Measurements from ENCODE around the gene PRR7.

PRR7 gene

DNA sequence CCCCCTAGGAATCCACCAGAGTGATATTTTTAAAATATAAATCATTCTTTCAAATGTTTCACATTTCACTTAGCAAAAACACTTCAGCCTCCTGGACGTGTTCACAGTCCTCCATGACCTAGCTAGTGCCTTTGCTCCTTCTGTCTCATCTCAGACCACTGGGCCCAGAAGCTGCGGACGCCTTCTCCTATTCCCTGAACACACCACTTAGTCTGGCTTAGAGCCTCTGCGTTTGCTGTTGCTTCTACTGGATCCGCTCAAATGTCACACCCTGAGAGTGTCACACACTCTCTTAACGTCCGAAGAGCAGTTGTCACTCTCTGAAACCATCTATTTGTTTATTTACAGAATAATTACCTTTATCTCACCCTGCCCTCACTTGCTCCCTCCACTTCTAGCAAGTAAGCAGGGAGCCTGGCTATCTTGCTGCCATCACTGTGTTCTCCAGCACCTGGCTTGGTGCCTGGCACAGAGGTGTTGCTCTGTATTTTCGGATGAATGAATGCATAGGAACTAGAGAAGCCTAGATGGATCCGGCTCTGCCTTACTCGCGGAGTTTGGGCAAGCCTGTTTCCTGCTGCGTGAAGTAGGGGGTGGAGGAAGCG, 21.3 kb upstream of the PRR7 start:
- no peak for DNase-seq (ENCODE audit: low read depth)

DNA sequence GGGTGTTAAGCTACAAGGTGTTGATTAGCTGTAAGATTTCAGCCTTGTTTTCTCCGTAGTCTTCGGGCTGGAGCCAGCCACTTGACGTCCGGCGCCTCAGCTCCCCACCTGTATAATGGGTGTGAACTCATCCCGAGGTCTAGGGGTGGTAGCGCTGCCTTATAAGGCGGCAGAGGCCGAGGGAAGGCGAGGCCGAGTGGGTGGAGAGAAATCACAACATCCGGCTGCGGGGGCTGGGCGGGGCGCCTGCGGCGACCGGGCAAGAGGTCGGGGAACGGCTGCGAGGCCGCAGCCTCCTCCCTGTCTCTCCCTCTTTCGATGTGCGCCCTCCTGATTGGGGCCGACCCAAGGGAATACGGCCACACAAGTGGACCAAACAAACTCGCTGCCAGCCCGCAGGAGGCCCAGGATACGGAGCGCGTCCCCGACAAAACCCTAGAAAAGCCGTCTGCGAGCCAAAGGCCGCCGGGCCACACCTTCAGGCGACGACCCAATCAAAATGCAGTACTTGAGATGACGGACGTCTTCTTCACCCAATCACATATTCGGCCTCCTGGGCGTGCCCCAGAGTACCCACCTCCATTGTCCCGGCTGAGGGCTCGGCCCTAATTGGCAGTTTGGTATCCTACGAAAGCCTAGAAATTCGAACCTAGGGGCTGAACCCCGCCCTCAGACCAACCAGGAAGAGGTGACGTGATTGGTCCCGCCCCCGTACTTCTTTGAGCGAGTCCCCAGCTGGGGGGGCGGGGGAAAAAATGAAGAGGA, 20.6 kb upstream of the PRR7 start:
- DNase-seq (ENCODE audit: low read depth), result peak; percentile 100

DNA sequence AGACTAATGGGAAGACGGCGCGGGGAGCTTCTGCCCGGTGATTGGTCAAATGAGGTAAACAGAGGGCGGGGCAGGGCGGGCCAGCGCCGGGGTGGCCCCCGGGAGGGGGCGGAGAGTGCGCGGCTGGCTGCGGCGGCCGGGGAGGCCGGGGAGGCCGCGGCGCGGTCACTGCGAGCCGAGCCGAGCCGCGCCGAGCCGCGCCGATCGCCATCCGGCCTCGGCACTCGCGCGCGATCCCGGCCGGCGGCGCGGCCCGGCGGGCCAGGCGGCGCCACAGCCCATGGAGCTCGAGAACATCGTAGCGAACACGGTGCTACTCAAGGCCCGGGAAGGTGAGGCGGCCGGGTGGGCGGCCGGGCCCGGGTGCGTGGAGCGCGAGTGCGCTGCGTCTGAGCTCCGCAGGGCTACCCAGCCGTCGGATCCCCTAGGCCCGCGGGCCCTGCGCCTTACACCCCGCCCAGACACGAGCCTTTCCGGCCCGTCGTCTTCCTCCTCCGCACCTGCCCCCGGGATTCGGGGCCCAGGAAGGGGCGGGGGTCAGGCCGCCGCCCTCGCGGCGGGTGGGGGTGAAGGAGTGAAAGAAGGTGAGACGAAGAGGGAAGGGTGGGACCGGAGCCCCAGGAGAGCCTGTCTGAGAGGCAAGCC, 19.9 kb upstream of the PRR7 start, which contains the start of gene GRK6:
GRK6 (plus strand) TSS at position 111 of the 645 bp plus-strand sequence; CDS start at position 281, 170 bp downstream.
- DNase-seq (ENCODE audit: low read depth), result no peak

DNA sequence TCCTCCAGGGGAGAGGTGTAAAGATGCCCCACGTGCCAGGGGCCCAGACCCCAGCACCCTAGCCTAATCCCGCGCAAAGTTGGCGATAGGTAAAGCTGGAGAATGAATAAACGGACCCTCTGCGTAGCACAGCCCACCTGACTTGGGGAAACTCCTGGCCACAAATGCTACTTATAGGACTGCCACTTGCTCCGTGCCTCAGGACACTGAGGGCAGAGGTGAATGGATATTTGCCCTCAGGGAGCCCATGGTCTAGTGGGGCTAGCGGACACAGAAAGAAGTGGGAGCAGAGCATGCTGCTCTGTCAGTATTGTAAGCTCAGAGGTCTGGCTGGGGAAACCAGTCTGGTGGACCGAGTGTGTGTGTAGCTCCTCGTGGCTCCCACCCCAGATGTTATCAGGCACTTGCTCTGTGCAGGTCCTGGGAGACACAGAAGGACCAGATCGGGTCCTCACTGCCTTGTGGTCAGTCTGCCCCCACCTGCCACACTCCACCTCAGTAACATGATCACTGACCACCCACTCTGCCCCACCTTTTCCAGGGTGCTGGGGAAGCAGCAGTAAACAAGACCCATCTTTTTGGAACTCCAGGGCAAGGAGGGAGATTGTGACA, 19.3 kb upstream of the PRR7 start:
- no peak for DNase-seq (ENCODE audit: low read depth)

DNA sequence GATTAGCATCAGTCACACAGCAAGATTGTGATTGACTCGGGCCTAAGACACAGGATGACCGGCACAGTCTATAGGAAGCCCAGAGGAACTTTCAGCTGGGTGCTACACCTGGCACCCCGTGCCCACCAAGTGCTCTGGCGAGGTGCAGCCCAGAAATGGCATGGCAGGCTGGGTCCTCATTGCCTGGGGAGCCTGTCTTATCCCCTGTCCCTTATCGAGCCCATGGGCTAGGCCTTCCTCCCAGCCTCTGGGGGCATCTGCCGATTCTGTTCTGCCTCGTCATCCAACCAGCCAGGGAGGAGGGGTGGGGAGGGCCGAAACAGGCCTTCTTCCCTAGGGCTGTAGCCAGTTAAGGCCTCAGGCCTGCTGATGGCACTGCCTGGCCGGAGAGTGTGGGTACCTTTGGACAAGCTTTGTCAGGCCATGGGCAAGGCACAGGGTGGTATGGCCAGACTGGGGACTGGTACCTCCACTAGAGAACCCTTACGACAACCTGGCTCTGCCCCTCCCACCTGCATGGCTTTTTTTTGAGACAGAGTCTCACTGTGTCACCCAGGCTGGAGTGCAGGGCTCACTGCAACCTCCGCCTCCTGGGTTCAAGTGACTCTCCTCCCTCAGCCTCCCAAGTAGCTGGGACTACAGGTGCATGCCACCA, 18.6 kb upstream of the PRR7 start:
- DNase-seq (ENCODE audit: low read depth), result no peak

DNA sequence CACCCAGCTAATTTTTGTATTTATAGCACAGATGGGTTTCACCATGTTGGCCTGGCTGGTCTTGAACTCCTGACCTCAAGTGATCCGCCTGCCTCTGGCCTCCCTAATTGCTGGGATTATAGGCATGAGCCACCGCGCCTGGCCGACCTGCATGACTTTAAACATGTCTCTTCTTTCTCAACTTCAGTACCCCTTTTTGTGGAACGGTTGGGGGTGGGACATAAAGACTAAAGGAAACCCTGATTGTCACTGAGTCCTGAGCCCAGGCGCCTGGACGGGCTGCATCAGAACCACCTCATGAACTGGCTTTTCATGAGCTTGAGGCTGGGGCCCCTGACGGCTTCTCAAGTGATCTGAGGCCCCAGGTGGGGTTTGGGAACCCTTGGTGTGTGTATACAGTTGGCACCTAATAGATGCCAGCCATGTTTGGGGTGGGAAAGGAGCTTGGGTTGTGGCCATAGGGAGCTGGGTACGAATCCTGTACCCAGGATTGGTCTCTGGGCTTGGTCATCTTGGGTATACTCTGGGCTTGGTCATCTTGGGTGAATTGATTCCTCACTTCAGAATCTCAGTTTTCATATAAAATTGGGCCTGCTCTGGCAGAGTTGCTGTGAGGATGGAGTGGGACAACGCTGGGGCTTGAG, 17.9 kb upstream of the PRR7 start:
- DNase-seq (ENCODE audit: low read depth), result no peak

DNA sequence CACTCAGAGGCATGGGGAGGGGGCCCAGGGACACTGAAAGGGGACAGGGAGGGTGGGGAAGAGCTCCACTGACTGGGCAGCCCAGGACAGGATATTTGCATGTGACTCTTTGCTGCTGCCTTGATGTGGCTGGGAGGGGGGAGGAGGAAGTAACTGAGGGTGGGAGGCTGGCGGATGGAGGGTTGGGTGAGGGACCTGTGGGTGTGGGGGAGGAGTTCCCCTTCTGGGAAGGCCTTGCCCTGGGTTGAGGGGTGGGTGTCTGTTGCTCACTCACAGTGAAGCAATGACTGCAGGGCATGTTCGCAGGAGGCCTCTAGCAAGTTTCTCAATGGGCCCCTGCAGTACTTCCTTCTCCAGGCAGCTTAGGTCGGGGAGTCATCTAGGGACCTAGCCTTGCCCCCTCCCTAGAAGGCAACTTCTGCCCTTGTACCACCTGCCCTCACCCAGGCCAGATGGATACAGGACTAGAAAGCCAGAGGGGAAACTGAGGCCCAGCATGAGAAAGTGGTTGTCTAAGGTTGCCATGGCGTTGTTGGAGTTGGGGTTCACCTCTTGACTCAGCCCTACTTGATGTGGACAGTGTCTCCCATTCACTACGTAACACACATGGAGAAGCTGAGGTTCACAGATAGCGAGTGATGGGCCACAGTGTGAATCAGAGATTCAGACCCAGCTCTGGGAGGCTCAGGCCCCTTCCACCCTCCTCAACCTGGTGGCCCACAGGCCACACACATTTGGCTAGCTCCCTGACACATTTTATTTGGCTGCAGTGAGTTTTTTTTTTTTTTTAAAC, 17.2 kb upstream of the PRR7 start:
- peak; percentile 25 for DNase-seq (ENCODE audit: low read depth)

DNA sequence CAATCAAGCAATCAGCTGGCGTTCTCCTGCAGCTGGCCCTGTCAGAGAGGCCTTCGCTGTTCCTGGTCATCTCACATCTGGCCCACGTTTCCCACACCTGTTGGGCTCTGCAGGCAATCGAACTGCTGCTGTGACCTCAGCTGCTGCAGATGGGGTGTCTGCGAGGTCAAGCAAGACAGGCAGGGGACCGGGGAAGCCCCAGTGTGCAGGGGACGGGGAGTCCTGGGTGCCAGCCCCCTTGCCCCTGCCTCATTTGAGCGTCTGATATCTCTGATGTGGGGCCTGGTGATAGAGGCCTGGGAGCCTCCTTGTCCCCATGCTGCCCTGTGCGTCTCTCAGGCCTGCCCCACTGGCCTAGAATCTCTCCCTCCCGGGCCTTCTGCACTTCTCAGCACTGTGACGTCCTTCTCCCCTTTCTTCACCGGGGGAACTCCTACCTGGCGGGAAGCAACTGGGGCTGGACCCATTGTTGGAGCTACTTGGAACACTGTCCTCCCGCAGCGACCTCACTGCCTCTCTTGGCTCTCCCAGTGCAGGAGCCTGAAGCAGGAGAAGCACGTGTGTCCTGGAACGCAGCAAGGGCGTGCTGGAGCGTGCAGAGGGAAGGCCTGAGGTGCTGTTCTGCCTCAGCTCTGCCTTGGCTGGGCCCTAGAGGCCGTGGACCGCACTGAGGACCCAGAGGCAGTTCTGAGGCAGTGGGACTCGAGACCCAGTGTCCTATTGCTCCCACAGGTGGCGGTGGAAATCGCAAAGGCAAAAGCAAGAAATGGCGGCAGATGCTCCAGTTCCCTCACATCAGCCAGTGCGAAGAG, 16.3 kb upstream of the PRR7 start:
- DNase-seq (ENCODE audit: low read depth), result no peak

DNA sequence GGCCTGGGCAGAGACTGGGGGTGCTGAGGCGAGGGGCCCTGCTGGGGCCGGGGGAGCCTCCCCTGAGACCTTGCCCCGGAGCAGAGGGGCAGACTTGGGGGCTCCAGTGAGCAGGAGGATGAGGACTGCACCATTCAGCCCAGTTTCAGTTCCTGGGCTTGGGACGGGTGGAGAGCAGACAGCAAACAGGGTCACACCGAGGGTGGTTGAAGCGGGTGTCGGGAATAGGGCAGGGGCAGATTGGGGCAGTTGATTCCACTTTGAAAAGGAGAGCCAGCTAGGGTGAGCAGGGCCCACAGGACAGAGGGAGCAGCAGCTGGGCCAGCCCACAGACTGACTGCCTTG, 15.7 kb upstream of the PRR7 start:
- DNase-seq (ENCODE audit: low read depth), result no peak

GRCh38 chr5:177431317-177432142, 15.1 kb upstream of the PRR7 start:
- DNase-seq (ENCODE audit: low read depth), result no peak

DNA sequence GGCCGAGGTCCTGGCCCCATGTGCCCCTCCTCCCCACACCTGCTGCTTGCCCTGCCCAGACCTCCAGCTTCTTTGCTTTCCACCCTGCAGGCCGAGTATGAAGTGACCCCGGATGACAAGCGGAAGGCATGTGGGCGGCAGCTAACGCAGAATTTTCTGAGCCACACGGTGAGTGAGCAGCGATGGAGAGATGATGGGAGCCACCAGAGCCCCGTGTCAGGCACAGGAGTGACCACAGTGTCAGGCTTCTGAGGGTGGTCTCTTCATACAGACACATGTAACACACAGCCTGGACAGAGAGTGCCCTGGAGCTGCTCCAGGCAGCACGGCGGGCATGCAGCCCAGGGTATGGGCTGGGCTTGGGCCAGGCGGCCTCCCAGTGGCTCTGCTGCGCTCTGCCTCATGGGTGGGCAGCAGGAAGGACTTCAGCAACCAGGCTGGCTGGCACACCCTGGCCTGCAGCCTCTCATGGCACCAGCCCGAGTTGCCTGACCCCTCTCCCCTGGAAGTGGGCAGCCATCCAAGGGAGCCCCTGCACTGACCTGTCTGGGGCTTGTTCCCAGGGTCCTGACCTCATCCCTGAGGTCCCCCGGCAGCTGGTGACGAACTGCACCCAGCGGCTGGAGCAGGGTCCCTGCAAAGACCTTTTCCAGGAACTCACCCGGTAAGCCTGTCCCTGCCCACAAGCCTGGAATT, 14.3 kb upstream of the PRR7 start:
- DNase-seq (ENCODE audit: low read depth), result no peak

DNA sequence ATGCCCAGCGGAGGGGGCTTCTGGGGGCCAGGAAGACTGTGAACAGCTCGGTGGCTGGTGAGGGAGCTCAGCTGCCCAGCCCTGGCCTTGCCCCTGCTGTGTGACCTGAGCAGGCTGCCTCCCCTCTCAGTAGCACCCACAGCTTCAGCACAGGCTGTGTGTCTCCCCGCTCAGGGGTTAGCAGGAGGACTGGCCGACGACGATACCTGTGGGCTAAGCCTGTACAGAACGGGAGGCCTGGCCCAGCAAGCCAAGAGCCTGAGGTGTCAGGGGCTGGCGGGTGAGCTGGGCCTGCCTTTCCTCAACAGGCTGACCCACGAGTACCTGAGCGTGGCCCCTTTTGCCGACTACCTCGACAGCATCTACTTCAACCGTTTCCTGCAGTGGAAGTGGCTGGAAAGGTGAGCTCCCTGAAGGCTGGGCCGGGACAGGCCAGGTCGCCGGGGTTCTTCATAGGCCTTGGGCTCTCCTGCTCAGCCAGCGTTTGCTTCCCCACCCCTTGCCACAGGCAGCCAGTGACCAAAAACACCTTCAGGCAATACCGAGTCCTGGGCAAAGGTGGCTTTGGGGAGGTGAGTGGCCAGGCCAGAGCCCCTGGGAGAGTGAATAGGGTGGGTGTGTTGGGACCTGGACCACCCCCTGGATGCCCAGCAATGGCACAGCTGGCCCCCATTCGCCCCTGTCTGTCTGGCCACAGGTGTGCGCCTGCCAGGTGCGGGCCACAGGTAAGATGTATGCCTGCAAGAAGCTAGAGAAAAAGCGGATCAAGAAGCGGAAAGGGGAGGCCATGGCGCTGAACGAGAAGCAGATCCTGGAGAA, 13.6 kb upstream of the PRR7 start:
- DNase-seq (ENCODE audit: low read depth), result no peak

GRCh38 chr5:177433658-177434217, 12.9 kb upstream of the PRR7 start:
- DNase-seq (ENCODE audit: low read depth), result no peak

DNA sequence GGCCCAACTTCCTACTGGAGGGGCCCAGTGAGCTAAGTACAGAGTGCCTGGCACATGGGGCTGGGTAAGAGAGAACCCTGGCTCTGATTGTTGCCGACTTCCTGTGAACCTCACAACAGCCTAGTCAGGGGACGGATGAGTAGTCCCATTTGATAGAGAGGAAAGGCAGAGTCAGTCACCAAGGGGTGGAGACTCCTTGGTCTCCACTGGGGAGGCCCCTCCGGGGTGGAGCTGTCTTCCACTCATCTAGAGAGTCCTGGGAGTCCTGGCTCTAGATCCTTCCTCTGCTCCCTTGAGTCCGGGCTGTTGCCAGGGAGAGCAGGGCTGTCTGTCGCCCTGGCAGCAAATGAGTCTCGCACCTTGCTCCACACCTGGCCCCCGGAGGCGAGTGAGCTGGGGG, 12.2 kb upstream of the PRR7 start:
- no peak for DNase-seq (ENCODE audit: low read depth)

DNA sequence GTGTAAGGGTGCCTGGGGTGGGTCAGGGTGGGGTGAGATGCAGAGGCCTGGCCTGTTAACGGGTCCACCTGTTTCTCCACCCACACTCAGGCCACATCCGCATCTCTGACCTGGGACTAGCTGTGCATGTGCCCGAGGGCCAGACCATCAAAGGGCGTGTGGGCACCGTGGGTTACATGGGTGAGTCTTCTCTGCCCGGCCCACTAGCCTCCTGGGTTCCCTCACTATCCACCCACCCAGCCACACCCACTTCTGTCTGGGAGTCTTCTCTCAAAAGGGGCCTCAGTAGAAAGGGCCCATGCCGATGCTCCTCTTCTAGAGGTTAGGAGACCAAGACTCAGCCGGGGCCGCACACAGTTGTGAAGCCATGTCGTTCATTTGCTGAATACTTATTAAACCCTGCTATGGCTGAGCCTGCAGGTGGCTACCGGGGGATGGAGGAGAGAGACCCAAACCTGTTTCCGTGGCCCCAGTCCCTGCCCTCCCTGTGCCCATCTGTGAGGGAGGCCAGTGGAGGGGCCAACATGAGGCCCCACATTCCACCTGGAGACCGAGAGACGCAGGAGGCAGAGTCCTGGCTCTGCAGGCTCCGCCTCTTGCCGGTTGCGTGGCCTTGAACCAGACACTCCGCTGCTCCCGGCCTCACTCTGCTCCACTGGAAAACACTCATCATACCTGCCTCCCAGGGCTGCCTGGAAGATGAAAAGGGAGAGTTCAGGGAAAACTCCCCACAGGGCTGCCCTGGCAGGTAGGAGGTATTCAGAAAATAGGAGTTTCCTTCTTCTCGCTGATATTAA, 11.5 kb upstream of the PRR7 start:
- DNase-seq (ENCODE audit: low read depth), result no peak

- no peak for DNase-seq (ENCODE audit: low read depth)
Measured at GRCh38 chr5:177435847-177436536, 10.6 kb upstream of the PRR7 start.

All from amniotic epithelial cell (primary cell).